GM13977 (cell line): ENCODE results near the gene SLC25A25.

Source experiments
- DNase-seq: peaks from one replicate; pipeline ENCODE4 v3.0.0; 2012; ENCODE audit warnings: low spot score
- CTCF ChIP-seq: IDR thresholded peaks from 2 replicates; pipeline ENCODE4 v1.5.1; 2012; ENCODE audit warnings: mild to moderate bottlenecking, control low read depth; ENCODE audit not compliant: insufficient read depth; ENCODE audit errors: extremely low read depth, missing control alignments
- in situ Hi-C: fragments of 300-500 bp; cut with MboI; formaldehyde crosslinking; loops from one replicate; pipeline ENCODE4 v1.12.0; 2022; ENCODE audit warnings: low sequenced_read_pairs, low pct_unique_long_range_greater_than_20kb, mixed read lengths, inconsistent platforms; ENCODE audit not compliant: unreplicated experiment

SLC25A25 gene

DNA sequence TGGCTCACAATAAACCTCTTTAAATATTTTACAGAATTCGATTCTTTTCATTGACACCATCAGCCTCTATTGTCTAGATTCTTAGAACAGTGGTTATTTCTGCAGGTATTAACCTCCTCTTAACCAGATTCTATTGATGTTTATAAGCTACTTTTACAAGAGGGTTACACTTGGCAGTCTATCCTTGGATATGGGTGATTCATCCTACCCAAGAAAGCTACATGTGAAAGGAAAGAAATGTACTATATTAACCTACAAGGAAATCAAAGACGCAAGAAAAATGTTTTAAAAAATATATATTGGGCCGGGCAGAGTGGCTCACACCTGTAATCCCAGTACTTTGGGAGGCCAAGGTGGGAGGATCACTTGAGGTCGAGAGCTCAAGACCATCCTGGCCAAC is 16.7 kb downstream of the SLC25A25 start:
- TF ChIP-seq CTCF: no peak
- DNase-seq: no peak
- in situ Hi-C loops: no loop called here

GRCh38 chr9:128085943-128086342 is 17.9 kb downstream of the SLC25A25 start:
- no peak for TF ChIP-seq CTCF
- in situ Hi-C loops: no loop called here
- no peak for DNase-seq

- DNase-seq: no peak
- TF ChIP-seq CTCF: no peak
- in situ Hi-C loops: no loop called here
These were observed 19.2 kb downstream of the SLC25A25 start for GRCh38 chr9:128087262-128087661.

DNA sequence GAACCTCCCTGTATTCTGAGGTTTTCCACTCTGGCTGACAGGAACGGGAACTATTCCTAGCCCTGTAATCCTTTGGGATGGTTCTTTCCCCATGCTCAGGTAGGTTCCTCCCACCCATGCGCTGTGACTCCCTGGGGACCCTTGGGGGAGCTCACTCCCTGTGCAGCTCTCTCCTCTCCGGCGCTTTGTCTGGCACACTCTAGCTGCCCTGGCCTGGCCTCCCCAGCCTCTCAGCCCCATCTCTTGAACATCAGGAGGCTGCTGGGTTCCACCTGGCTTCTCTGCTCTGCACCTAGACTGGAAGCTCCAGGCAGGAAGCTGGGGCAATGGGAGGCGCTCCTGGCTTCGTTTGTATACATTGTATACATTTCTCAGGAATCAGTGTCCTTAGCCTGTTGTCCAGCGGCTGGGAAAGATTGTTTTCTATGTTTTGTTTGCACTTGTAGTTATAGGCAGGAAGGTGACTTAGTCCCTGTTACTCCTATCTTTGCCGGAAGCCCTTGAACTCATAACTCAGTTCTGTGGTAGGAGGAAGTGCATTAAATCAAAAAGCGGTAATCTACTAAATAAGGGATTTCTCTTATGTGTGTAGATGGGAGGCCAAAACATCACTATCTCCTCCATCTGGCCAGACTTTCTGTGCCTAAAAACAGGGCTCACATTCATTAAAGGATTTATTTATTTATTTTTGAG is 20.4 kb downstream of the SLC25A25 start:
- no peak for DNase-seq
- no peak for TF ChIP-seq CTCF
- in situ Hi-C loops: no loop called here

DNA sequence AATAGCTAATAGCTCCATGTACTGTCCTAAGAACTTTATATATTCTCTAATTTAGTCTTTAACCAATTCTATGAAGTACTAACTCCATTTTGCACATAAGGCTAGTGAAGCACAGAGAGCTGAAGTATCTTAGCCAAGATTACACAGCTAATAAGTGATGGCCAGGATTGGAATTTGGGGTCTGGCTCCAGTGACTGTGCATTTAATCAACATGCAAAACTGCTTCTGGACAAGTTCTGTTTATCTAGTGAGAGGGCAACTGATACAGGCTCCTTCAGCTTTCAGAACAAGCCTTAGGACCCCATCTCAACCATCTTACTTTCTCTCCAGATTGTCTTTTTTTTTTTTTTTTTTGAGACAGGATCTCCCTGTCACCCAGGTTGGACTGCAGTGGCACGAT is 21.3 kb downstream of the SLC25A25 start:
- in situ Hi-C loops: no loop called here
- TF ChIP-seq CTCF: no peak
- no peak for DNase-seq

DNA sequence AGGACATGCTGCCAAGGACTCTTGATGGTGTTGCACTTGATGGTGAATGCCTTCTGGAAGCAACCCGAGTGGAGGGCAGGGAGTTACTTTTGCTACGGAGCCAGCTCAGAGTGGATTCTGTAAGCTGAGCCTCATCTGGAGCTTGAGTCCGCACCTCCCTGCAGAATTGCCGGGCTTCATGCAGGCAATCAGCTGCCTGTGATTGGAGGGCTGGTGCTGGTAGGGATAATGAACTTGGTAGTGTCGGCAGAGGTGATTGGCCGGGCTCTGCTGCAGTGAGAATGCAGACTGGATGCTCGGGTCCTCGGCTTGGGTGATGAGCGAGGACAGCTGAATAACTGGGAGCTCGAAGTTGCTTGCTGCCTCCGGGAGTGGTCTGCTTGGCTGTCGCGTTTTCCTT is 23.1 kb downstream of the SLC25A25 start:
- no peak for DNase-seq
- in situ Hi-C loops: no loop called here
- no peak for TF ChIP-seq CTCF
